Duodenal mucosa (tissue), 2 donors: ENCODE results near the gene TLE6.
"Not testable (repeated sequence)": the region's sequence is repeated elsewhere in the genome, so short reads cannot be mapped to it uniquely, and the experiment has no call there.

Experiments
- H3K27ac ChIP-seq: one replicate; pipeline ENCODE4 v1.7.0; 2013; ENCODE audit warnings: low read depth, low read length
- H3K27me3 ChIP-seq, 2 donors: one replicate each; pipeline ENCODE4 v1.7.0; 2013; ENCODE audit warnings: low read length in 2 of 2, control low read depth in 1 of 2; ENCODE audit not compliant: insufficient read depth in 2 of 2, control insufficient read depth in 1 of 2
- H3K36me3 ChIP-seq, 2 donors: one replicate each; pipeline ENCODE4 v1.7.0; 2013; ENCODE audit warnings: low read length in 2 of 2, control low read depth in 1 of 2; ENCODE audit not compliant: insufficient read depth in 2 of 2, control insufficient read depth in 1 of 2
- H3K4me1 ChIP-seq, 2 donors: one replicate each; pipeline ENCODE4 v1.7.0; 2013; ENCODE audit warnings: low read length in 2 of 2, control low read depth in 1 of 2; ENCODE audit not compliant: insufficient read depth in 2 of 2, control insufficient read depth in 1 of 2
- H3K4me3 ChIP-seq, 2 donors: one replicate each; pipeline ENCODE4 v1.7.0; 2013; ENCODE audit warnings: low read length in 2 of 2, low read depth in 1 of 2
- H3K9ac ChIP-seq, 2 donors: one replicate each; pipeline ENCODE4 v1.7.0; 2013; ENCODE audit warnings: low read length in 2 of 2, low read depth in 1 of 2
- H3K9me3 ChIP-seq, 2 donors: one replicate each; pipeline ENCODE4 v1.7.0; 2013; ENCODE audit warnings: low read length in 2 of 2, control low read depth in 1 of 2; ENCODE audit not compliant: control insufficient read depth in 1 of 2

TLE6 gene

DNA sequence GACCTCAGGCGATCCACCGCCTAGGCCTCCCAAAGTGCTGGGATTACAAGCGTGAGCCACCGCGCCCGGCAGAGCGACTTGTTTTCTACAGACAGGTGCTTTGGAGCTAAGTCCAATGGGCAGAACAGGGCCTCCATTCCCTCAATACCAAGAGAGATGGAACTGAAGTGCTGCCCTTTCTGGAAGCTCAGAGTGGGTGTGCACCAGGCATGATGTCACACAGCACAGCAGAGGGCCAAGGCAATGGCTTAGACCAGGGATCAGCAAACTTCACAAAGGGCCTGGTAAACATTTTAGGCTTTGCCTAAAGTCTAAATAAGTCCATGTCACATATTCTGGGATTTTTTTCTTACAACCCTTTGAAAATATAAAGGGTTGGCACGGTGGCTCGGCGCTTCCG, 21.3 kb downstream of the TLE6 start:
- H3K9me3 ChIP-seq = no peaks in the 10 kb centered on the region
- no peak overlapping the region for H3K27ac ChIP-seq
- peaks cover 0 to 5% of the 10 kb centered on the region in 2 donors for H3K36me3 ChIP-seq
- H3K4me3 ChIP-seq = no peak overlapping the region
- H3K27me3 ChIP-seq = no peaks in the 10 kb centered on the region
- H3K4me1 ChIP-seq = no peaks in the 10 kb centered on the region
- H3K9ac ChIP-seq = no peak overlapping the region

DNA sequence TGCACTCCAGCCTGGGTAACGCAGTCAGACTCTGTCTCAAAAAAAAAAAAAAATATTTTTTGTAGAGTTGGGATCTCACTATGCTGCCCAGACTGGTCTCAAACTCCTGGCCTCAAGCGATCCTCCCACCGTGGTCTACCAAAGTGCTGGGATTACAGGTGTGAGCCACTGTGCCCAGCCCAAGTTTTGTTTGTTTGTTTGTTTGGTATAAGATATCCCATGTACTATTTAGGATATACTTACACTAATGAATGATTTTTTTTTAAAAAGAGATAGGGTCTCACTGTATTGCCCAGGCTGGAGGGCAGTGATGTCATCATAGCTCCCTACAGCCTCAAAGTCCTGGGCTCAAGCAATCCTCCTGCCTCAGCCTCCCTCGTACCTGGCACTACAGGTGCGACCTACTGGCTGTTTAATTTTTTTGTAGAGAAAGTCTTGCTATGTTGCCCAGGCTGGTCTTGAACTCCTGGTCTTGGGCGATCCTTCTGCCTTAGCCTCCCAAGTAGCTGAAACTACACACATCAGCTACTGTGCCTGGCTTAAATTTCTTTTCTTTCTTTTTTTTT, 24.0 kb downstream of the TLE6 start:
- H3K9me3 ChIP-seq = no peaks in the 10 kb centered on the region
- no peak overlapping the region for H3K4me3 ChIP-seq

DNA sequence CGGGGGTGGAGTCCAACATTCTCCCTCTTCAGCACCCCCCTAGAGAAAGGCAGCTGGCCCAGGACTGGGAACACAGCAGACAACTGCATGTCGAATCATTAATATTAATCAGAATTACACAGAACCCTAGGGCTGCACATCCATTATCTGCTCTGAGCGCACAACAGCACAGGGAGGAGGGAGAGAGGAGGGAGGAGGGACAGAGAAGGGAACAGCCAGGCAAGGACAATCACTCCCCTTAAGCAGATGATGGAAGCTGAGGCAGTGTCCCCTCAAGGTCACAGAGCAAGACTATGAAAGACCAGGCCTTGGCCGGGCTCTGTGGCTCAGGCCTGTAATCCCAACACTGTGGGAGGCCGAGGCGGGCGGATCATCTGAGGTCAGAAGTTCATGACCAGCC, 25.7 kb downstream of the TLE6 start:
- Histone ChIP-seq H3K9ac (no peak overlapping the region), H3K9me3 (no peaks in the 10 kb centered on the region), H3K36me3 (peaks cover 5 to 6% of the 10 kb centered on the region in 2 donors), H3K27ac (no peak overlapping the region), H3K27me3 (no peaks in the 10 kb centered on the region), H3K4me3 (no peak overlapping the region), H3K4me1 (no peaks in the 10 kb centered on the region)

More for the DNA sequence above, 24.0 kb downstream of the TLE6 start:
- Histone ChIP-seq H3K27ac (no peak overlapping the region), H3K4me1 (no peaks in the 10 kb centered on the region), H3K36me3 (peaks cover 5 to 11% of the 10 kb centered on the region in 2 donors), H3K9ac (no peak overlapping the region), H3K27me3 (no peaks in the 10 kb centered on the region)

DNA sequence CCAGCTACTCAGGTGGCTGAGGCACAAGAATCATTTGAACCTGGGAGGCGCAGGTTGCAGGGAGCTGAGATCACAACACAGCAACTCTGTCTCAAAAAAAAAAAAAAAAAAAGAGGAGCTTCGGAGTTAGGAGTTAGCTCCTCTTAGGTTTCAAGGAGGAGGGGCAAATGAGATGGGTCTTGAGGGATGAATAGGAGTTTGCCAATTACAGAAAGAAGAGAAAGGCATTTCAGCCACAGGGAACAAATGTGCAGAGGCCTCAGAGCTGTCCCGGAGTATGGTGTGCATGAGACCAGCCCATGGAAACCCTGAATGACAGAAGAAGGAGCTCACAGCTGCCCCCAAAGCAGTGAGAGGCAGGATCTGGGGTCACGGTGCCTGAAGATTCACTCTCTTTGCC, 27.2 kb downstream of the TLE6 start:
- Histone ChIP-seq H3K9me3 (no peaks in the 10 kb centered on the region), H3K4me1 (no peaks in the 10 kb centered on the region), H3K27ac (no peak overlapping the region), H3K36me3 (peaks cover 5 to 6% of the 10 kb centered on the region in 2 donors), H3K27me3 (no peaks in the 10 kb centered on the region), H3K4me3 (no peak overlapping the region), H3K9ac (no peak overlapping the region)

DNA sequence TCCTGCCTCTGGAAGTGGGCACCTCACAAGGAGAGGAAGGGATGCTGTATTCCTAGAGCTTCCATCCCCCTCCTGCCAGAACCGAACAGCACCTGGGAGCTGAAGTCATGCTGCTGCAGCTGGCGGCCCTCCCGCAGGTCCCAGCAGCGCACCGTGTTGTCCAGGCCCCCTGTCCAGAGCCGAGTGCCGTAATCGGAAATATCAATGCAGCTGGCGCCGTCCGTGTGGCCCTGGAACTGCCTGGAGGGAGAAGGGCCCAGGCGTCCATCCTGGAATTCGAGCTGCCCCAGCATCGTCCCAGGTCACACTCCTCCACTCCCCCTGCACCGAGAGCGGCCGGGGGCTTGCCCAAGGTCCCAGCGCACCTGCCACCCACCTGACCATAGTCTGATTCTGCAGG, 28.0 kb downstream of the TLE6 start:
- H3K27ac ChIP-seq = no peak overlapping the region
- H3K4me1 ChIP-seq = no peaks in the 10 kb centered on the region
- no peak overlapping the region for H3K4me3 ChIP-seq
- peaks cover 5 to 6% of the 10 kb centered on the region in 2 donors for H3K36me3 ChIP-seq
- H3K9ac ChIP-seq = no peak overlapping the region
- H3K27me3 ChIP-seq = no peaks in the 10 kb centered on the region
- H3K9me3 ChIP-seq = no peaks in the 10 kb centered on the region

DNA sequence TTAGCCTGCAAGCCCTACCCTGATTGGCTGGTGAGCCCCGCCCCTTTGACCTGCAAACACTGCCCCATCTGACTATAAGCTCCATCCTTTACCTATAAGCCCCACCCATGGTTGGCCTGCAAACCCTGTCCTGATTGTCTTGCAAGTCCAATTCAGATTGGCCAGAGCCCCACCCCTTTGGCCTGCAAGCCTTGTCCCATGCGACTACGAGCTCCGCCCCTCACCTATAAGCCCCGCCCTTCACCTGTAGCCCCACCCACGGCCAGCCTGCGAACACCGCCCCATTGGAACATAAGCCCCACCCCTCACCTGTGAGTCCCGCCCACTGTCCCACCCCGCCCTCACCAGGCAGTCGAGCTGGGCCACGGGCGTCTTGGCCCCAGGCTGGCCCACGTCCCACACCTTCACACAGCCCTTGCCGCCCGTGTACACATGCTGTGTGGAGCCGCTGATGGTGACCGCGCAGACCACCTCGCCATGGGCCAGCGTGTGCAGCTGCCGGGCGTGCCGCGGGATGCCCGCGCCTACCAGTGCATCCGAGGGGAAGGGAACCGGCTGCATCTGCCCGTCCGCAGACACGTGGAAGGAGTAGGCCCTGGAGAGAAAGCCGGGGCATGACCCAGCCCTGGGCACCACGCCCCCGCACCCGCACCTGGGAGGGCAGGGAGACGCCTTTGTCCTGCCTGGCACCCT, 28.9 kb downstream of the TLE6 start:
- Histone ChIP-seq H3K9me3 (no peaks in the 10 kb centered on the region), H3K27ac (no peak overlapping the region), H3K36me3 (peaks cover 5 to 9% of the 10 kb centered on the region in 2 donors), H3K9ac (no peak overlapping the region), H3K4me1 (no peaks in the 10 kb centered on the region), H3K27me3 (no peaks in the 10 kb centered on the region), H3K4me3 (no peak overlapping the region)

DNA sequence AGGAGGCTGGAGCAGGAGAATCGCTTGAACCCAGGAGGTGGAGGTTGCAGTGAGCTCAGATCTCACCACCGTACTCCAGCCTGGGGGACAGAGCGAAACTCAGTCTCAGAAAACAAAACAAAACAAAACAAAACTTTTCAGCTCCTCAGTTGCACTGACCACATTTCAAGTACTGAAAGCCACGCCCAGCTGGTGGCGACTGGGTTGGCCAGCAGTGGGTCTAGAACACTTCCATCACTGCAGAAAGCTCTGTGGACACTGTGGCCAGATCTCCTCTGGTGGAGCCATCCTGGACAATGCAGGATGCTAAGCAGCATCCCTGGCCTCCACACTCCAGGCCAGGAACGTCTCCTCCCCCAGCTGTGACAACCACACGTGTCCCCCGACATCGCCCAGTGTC, 30.6 kb downstream of the TLE6 start:
- H3K36me3 ChIP-seq = peaks cover 5 to 14% of the 10 kb centered on the region in 2 donors
- H3K27me3 ChIP-seq = no peaks in the 10 kb centered on the region
- no peak overlapping the region for H3K27ac ChIP-seq
- H3K9ac ChIP-seq = no peak overlapping the region
- no peaks in the 10 kb centered on the region for H3K9me3 ChIP-seq
- H3K4me1 ChIP-seq = no peaks in the 10 kb centered on the region
- no peak overlapping the region for H3K4me3 ChIP-seq

DNA sequence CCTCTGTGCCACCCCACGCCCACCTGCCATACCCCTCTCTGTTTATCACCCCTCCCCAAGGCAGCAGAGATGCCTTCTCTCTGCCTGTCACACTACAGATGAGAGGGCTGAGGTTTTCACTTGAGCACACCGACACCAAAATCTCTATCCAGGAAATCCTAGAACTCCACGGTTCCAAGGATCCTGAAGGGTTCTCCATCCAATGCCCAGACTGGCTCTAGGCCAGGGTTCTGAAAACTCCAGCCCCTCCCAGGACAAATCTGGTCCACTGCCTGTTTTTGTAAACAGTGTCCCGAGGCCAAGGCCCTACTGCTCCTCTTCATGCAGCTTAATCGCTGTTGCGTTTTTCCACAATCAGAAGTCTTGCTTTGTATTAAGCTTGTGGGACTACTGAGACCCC, 31.6 kb downstream of the TLE6 start:
- H3K4me3 ChIP-seq = no peak overlapping the region
- H3K9me3 ChIP-seq = no peaks in the 10 kb centered on the region
- no peak overlapping the region for H3K9ac ChIP-seq
- peaks cover 5 to 14% of the 10 kb centered on the region in 2 donors for H3K36me3 ChIP-seq
- no peak overlapping the region for H3K27ac ChIP-seq
- H3K27me3 ChIP-seq = no peaks in the 10 kb centered on the region
- H3K4me1 ChIP-seq = no peaks in the 10 kb centered on the region

DNA sequence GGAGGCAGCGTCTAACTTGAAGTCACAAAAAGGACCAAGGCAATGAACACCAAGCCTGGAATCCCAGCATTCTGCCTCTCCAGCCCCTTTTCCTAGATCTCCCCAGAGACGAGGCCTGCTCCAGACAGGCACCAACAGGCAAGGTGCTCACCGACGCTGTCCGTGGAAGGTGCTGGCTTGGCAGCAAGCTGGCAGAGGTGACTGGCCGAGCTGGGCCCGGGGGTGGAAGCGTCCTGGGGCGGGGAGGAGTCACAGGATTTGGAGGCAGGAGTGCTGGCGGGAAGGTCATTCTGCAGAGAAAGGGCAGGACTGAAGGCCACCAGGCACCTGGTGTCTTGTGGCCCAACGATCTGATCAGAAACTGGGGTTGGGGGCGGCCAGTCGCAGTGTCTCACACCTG, 33.5 kb downstream of the TLE6 start:
- peaks cover 5 to 14% of the 10 kb centered on the region in 2 donors for H3K36me3 ChIP-seq

DNA sequence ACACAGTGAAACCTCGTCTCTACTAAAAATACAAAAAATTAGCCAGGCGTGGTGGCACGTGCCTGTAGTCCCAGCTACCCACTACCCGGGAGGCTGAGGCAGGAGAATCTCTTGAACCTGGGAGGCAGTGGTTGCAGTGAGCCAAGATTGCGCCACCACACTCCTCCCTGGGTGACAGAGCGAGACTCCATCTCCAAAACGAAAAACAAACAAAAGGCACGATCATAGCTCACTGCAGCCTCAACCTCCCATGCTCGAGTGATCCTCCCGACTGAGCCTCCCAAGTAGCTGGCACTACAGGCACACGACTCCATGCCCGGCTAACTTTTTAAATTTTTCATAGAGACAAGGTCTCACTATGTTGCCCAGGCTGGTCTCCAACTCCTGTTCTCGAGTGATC, 34.7 kb downstream of the TLE6 start:
- H3K27me3 ChIP-seq, H3K4me3 ChIP-seq, H3K9ac ChIP-seq, H3K27ac ChIP-seq, H3K4me1 ChIP-seq, H3K9me3 ChIP-seq: not testable (repeated sequence)
- peaks cover 5 to 14% of the 10 kb centered on the region in 2 donors for H3K36me3 ChIP-seq

More for the DNA sequence above, 33.5 kb downstream of the TLE6 start:
- Histone ChIP-seq H3K27me3 (no peaks in the 10 kb centered on the region), H3K4me3 (no peak overlapping the region), H3K27ac (no peak overlapping the region), H3K4me1 (no peaks in the 10 kb centered on the region), H3K9ac (no peak overlapping the region), H3K9me3 (no peaks in the 10 kb centered on the region)
